ENCODE data around the gene LYSMD2.

LYSMD2 gene

DNA sequence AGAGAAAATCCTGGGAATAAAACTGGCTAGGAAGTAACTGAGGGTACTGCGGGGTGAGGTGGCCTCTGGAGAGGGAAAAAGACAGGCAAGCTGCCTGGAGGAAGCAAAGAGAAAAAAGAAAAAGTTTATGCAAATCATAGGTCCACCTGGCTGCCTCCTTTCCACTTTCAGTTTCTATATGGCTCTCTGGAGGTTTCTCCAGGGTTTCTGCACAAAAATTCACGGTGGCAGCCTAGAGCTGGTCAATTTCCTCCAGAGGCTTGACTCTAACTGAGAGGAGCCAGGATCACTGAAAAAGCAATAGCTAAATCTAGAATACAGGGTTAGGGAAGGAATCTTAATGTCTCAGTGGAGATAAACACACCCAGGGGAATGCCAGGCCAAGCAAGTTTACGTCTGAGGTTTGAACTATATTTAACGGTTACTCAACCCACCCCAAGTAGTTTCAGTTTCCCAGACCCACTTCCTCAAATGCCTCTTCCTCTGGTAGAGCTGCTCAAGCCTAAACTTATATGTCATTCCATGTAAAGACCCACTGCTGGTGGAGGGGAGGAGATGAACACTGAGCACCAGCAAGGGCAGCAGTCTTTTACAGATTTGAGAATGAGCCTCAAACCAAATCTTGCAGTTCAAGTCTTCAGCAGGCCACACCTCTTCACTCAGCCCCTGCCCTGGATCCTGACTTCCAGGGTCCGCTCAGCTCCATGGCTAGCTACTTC is 5.7 kb downstream of the LYSMD2 start:
- Histone ChIP-seq H3K9ac (ENCODE audit: insufficient read length) (no peak overlapping the region), H3K4me3 (no peak overlapping the region), H3K36me3 (ENCODE audit: insufficient read depth, low read length) (no peaks in the 10 kb centered on the region), H3K9me3 (ENCODE audit: low read depth, low read length) (no peaks in the 10 kb centered on the region), H3K27ac (no peak overlapping the region)
- no peak for TF ChIP-seq POLR2AphosphoS5 (IDR thresholded peaks at IDR 0.05; ENCODE audit: borderline replicate concordance, low read depth, low read length)
- TF ChIP-seq FOXP2 (optimal IDR thresholded peaks at IDR 0.05; ENCODE audit: control extremely low read depth, extremely low read length, insufficient read depth): no peak
- TF ChIP-seq EZH2 (IDR thresholded peaks at IDR 0.05): no peak
- DNase-seq (ENCODE audit: low read depth, low spot score): no peak

GRCh38 chr15:51727141-51727897 is 10.1 kb downstream of the LYSMD2 start:
- Histone ChIP-seq H3K9ac (ENCODE audit: insufficient read length) (no peak overlapping the region), H3K4me3 (no peak overlapping the region), H3K9me3 (ENCODE audit: low read depth, low read length) (no peaks in the 10 kb centered on the region), H3K27ac (no peak overlapping the region), H3K36me3 (ENCODE audit: insufficient read depth, low read length) (no peaks in the 10 kb centered on the region)
- TF ChIP-seq FOXP2 (optimal IDR thresholded peaks at IDR 0.05; ENCODE audit: control extremely low read depth, extremely low read length, insufficient read depth) (no peak), POLR2AphosphoS5 (IDR thresholded peaks at IDR 0.05; ENCODE audit: borderline replicate concordance, low read depth, low read length) (no peak), EZH2 (IDR thresholded peaks at IDR 0.05) (no peak)
- DNase-seq (ENCODE audit: low read depth, low spot score): no peak

DNA sequence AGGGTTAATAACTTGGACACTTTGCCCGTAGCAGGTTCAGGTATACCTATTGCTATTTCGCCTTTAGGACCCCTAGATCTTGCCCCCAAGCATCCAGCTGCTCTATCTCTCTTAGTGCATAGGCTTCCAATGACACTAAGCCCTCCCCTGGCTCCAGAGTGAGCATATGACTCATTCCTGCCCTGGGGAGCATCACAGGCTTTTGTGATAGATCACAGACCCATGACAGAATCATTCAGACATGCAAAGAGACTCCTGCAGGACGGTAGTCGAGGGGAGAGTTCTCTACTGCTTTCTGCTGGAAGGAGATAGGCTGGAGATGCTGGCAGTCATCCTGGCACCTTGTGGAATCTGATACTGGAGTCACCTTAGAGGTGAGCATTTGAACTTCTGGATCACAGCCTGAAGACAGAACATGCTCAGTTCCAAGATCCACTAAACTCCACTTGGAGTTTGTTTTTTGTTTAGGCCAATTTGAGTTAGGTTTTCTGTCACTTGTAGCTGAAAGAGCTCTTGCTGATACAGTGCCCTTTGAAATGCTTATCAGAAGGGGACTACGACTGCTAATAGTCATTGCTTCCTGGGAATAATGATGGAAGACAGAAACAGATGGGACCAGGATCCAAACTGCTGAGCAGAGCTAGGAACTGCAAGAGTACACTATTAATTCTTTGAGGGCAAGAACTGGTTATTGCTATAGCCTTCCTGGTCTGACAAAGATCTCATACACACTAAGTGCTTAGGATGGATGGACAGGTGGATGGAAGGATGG is 11.0 kb downstream of the LYSMD2 start:
- H3K9ac ChIP-seq (ENCODE audit: insufficient read length): no peak overlapping the region
- H3K36me3 ChIP-seq (ENCODE audit: insufficient read depth, low read length): no peaks in the 10 kb centered on the region
- no peak overlapping the region for H3K4me3 ChIP-seq
- DNase-seq (ENCODE audit: low read depth, low spot score): no peak
- no peak overlapping the region for H3K27ac ChIP-seq
- TF ChIP-seq EZH2 (IDR thresholded peaks at IDR 0.05) (no peak), POLR2AphosphoS5 (IDR thresholded peaks at IDR 0.05; ENCODE audit: borderline replicate concordance, low read depth, low read length) (no peak), FOXP2 (optimal IDR thresholded peaks at IDR 0.05; ENCODE audit: control extremely low read depth, extremely low read length, insufficient read depth) (no peak)
- H3K9me3 ChIP-seq (ENCODE audit: low read depth, low read length): no peaks in the 10 kb centered on the region

GRCh38 chr15:51724673-51725072 is 12.8 kb downstream of the LYSMD2 start:
- TF ChIP-seq POLR2AphosphoS5 (IDR thresholded peaks at IDR 0.05; ENCODE audit: borderline replicate concordance, low read depth, low read length): no peak
- no peak for TF ChIP-seq EZH2 (IDR thresholded peaks at IDR 0.05)
- no peak for TF ChIP-seq FOXP2 (optimal IDR thresholded peaks at IDR 0.05; ENCODE audit: control extremely low read depth, extremely low read length, insufficient read depth)

DNA sequence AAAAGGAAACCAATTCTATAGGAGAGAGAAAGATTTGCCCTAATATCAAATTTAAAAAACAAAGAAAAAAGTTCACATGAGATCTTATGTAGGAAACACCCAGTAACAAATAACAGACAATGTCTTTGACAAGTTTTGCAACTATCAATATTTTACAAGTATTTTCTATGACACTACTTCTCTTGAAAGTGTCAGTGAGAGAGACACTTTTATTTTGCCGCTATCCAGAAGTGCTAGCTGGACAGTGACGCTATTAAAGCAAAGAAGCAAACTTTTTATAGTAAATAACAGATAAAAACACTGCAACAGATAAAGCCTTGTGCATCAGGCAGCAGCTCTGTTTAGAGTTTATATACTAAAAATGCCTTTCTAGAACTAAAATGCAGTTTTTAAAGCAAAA is 13.3 kb downstream of the LYSMD2 start:
- Histone ChIP-seq H3K36me3 (ENCODE audit: insufficient read depth, low read length) (no peaks in the 10 kb centered on the region), H3K9me3 (ENCODE audit: low read depth, low read length) (no peaks in the 10 kb centered on the region), H3K9ac (ENCODE audit: insufficient read length) (no peak overlapping the region), H3K4me3 (no peak overlapping the region), H3K27ac (no peak overlapping the region)
- TF ChIP-seq EZH2 (IDR thresholded peaks at IDR 0.05) (no peak), POLR2AphosphoS5 (IDR thresholded peaks at IDR 0.05; ENCODE audit: borderline replicate concordance, low read depth, low read length) (no peak), FOXP2 (optimal IDR thresholded peaks at IDR 0.05; ENCODE audit: control extremely low read depth, extremely low read length, insufficient read depth) (no peak)
- DNase-seq (ENCODE audit: low read depth, low spot score): no peak

More at GRCh38 chr15:51724673-51725072, 12.8 kb downstream of the LYSMD2 start:
- Histone ChIP-seq H3K27ac (no peak overlapping the region), H3K36me3 (ENCODE audit: insufficient read depth, low read length) (no peaks in the 10 kb centered on the region), H3K4me3 (no peak overlapping the region), H3K9me3 (ENCODE audit: low read depth, low read length) (no peaks in the 10 kb centered on the region), H3K9ac (ENCODE audit: insufficient read length) (no peak overlapping the region)
- no peak for DNase-seq (ENCODE audit: low read depth, low spot score)

DNA sequence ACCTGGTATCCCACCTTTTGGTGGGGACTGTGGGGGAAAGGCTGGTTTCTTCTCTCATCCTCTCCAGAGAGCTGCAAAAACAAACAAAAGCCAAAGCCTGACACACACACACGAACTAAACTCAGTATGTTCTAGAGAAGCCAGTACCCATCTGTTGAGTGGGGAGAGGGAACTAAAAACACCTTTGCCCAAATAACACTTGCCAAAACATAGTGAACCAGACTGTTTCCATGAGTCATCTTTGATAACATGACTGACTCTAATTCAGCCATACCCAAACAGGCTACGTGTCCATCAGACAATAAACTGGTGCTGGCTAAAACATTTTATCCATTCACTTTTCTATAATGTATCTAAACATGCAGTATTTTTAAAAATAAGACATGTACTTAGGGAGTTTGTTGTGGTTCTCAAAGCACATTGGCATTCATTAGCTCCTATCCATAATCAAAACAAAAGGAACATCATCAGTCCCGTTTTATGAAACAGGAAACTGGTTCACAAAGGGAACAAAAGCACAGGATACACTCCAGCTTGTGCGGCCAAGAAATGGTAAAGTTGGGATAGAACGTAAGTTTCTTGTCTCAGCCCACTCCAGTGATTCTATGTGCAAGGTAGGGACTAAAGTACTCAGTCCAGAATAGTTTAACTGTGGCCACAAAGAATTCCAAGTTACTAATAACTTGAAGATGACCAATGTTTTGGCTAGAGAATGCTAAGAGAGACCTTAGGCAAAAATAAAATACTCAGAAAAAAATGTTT is 16.1 kb downstream of the LYSMD2 start:
- DNase-seq (ENCODE audit: low read depth, low spot score): no peak
- no peak overlapping the region for H3K9ac ChIP-seq (ENCODE audit: insufficient read length)
- no peak overlapping the region for H3K27ac ChIP-seq
- H3K4me3 ChIP-seq: no peak overlapping the region
- TF ChIP-seq POLR2AphosphoS5 (IDR thresholded peaks at IDR 0.05; ENCODE audit: borderline replicate concordance, low read depth, low read length) (no peak), EZH2 (IDR thresholded peaks at IDR 0.05) (no peak), FOXP2 (optimal IDR thresholded peaks at IDR 0.05; ENCODE audit: control extremely low read depth, extremely low read length, insufficient read depth) (no peak)
- H3K9me3 ChIP-seq (ENCODE audit: low read depth, low read length): no peaks in the 10 kb centered on the region
- H3K36me3 ChIP-seq (ENCODE audit: insufficient read depth, low read length): no peaks in the 10 kb centered on the region

DNA sequence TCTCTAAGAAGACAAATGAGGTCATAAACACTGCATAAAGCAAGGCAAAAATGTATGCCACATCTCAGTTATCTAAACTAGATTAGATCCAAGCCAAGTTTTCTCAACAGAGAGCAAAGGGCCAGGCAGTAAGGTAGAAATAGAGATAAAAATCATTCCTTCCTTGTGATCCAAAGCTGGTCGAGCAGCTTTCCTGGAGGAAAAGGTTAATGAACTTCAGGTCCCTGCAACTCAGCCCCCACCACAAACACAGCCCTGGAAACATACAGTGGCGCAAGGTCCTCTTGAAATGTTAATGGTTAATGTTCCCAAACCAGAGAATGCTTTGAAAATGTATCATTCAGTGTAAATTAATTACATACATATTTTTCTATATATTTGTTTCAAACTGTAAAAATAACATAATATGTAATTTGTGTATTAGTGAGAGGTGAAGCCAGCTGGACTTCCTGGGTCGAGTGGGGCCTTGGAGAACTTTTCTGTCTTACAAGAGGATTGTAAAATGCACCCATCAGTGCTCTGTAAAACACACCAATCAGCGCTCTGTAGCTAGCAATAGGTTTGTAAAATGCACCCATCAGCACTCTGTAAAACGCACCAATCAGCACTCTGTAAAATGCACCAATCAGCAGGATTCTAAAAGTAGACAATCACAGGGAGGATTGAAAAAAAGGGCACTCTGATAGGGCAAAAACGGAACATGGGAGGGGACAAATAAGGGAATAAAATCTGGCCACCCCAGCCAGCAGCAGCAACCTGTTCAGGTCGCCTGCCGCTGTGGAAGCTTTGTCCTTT is 17.1 kb downstream of the LYSMD2 start:
- Histone ChIP-seq H3K36me3 (ENCODE audit: insufficient read depth, low read length) (no peaks in the 10 kb centered on the region), H3K9ac (ENCODE audit: insufficient read length) (no peak overlapping the region), H3K9me3 (ENCODE audit: low read depth, low read length) (no peaks in the 10 kb centered on the region), H3K27ac (no peak overlapping the region), H3K4me3 (no peak overlapping the region)
- DNase-seq (ENCODE audit: low read depth, low spot score): no peak
- TF ChIP-seq EZH2 (IDR thresholded peaks at IDR 0.05) (no peak), FOXP2 (optimal IDR thresholded peaks at IDR 0.05; ENCODE audit: control extremely low read depth, extremely low read length, insufficient read depth) (no peak), POLR2AphosphoS5 (IDR thresholded peaks at IDR 0.05; ENCODE audit: borderline replicate concordance, low read depth, low read length) (no peak)
